ENCODE results near the gene RNF182. TPM values are rescaled to one million over a fixed set of nuclear protein-coding genes. Genes with fewer than 3 reads are reported as not detected.
A peak's percentile ranks its signal among the peaks of the same experiment; 100 is the strongest.

The RNF182 gene
- total and polyA plus RNA-seq, 10 of the 15 experiments (the other 5 are each of a cell fraction or from before 2014, with no cell fraction given) = not detected

DNA sequence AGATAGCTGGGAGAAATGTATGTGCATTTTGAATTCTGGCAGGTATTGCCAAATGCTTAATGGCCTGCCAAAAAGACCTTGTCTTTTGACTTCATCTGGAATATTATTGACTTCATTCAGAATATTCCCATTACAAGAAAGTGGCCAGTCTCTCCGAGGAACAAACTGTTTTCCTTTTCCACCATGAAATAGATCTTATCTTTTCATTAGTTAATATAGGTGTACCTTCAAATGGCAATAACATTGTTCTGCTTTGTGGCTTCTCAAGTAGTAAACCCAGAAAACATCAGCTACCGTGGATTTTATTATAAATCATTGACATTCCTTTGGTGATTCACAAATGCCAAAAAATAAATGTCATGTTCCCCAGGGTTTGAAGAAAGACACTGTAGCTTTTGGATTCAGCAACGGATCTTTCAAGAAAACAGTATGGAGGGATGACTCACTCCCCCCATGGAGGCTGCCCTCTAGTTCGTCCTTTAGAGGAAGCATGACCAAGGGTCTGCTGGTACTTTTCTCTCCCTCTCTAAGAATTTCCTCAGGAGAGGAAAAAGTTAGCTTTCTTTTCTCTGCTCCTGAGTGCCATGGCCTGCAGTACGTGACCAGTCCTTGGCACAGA is 1.1 kb upstream of the RNF182 start:
- TF ChIP-seq EZH2 (IDR thresholded peaks at IDR 0.05; ENCODE audit: borderline replicate concordance, control insufficient read depth, low read depth, low read length) (0 out of 2 replicates have a peak, but pooled peaks have one; percentile 5), EED (IDR thresholded peaks at IDR 0.05; ENCODE audit: low read depth) (no peak)
- SMC1A ChIA-PET (ENCODE audit: uncharacterized antibody, unreplicated experiment) = interaction anchor here (0.9 to 1.6 kb wide), 4 partner anchors 12 to 201 kb away, joined by 3 to 5 read pairs (median 3); no protein-coding TSS in a partner anchor
- CTCF ChIA-PET = interaction anchor here (0.6 to 1.6 kb wide), 6 partner anchors 12 to 1202 kb away, joined by 3 to 5 read pairs (median 4); no protein-coding TSS in a partner anchor
- H4K20me1 ChIP-seq (ENCODE audit: control insufficient read depth, insufficient read depth) = no peaks in the 10 kb centered on the region
- FAIRE-seq (no peak), DNase-seq (ENCODE audit: low read depth, low spot score) (no peak), ATAC-seq (no peak)
- no peak overlapping the region for H3K4me3 ChIP-seq
- RAD21 ChIA-PET (ENCODE audit: unreplicated experiment) = interaction anchor here (1.8 kb wide), 1 partner anchor 123 kb away, joined by 6 read pairs; no protein-coding TSS in a partner anchor
- no peak overlapping the region for H2AFZ ChIP-seq (ENCODE audit: control insufficient read depth, low read depth, low read length)
- 36% methylated on average over 5 of the region's 5 CpGs for WGBS (ENCODE audit: insufficient coverage, insufficient replicate concordance, low lambda C conversion rate, missing lambda C conversion rate)
- H3K27me3 ChIP-seq (replicated peaks in 1 of 2; ENCODE audit: control insufficient read depth in 2 of 2, insufficient read depth in 2 of 2, low read length in 1 of 2) = peaks cover 7 to 21% of the 10 kb centered on the region in 2 experiments
- no peak overlapping the region for H3K9ac ChIP-seq (ENCODE audit: control insufficient read depth, insufficient read depth, low read length)
- H3K9me3 ChIP-seq (replicated peaks; ENCODE audit: control insufficient read depth, insufficient read depth, low read length) = no peaks in the 10 kb centered on the region
- intact Hi-C loops (cut with micrococcal nuclease; ENCODE audit: unreplicated experiment) = no loop called here
- H3K27ac ChIP-seq (ENCODE audit: control insufficient read depth, insufficient read depth) = no peak overlapping the region
- in situ Hi-C loops (cut with MboI) = loop anchor here (25.0 kb wide), 1 partner anchor 1539 kb away; no protein-coding TSS in a partner anchor
- peaks cover 3% of the 10 kb centered on the region; the same call in 1 of the 2 replicates for H3K4me1 ChIP-seq (ENCODE audit: control insufficient read depth, insufficient read depth, low read length)
- H3K4me2 ChIP-seq (ENCODE audit: control insufficient read depth, insufficient read depth) = no peak overlapping the region
- no TSS peak for BruUV-seq (replicated peaks)
- no peaks in the 10 kb centered on the region for H3K79me2 ChIP-seq (ENCODE audit: control insufficient read depth, insufficient read depth, low read length)
- H3K36me3 ChIP-seq (ENCODE audit: control insufficient read depth in 2 of 2, insufficient read depth in 2 of 2, low read length in 1 of 2) = no peaks in the 10 kb centered on the region
- POLR2A ChIA-PET = no interaction called here

DNA sequence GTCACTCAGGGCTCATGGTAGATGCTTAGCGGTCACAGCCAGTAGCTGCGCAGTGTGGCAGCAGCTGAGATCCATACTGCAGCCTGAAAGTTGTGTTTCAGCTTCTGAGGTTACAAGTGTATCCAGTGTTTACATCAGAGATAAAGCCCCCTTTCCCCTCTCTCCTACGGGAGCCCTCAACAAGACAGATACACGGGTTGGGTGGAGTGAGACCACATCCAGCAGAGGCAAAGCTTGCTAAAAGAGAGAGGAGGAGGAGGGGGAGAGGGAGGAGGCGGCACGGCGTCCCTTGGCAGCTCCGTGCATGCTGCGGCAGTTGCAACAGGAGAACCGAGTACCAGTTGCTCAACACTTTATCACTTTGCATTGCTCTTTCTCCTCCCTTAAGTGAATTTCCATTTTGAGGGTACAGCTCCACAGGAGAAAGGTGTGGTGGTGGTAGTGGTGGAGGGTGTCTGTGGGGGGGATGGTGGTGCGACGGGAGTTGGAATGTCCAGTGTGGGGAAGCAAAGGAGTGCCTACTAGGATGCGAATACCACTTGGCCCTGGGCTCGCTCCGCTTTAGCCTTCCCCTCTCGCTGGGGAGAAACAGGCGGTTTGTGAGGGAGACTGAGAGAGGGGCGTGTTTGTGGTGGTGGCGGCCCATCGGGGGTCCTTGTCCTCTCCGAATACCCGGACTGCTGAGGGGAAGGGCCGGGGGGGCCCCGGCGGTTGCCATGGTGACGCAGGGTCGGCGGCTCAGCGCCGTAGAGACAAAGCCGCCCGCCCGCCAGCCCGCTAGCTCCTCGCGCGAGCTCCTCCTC is 405 bp upstream of the RNF182 start:
- Histone ChIP-seq H3K9ac (ENCODE audit: control insufficient read depth, insufficient read depth, low read length) (no peak overlapping the region), H3K4me2 (ENCODE audit: control insufficient read depth, insufficient read depth) (peak overlapping the region; percentile 38; the same call in 1 of the 2 replicates), H4K20me1 (ENCODE audit: control insufficient read depth, insufficient read depth) (no peaks in the 10 kb centered on the region), H3K36me3 (ENCODE audit: control insufficient read depth in 2 of 2, insufficient read depth in 2 of 2, low read length in 1 of 2) (no peaks in the 10 kb centered on the region), H3K27me3 (replicated peaks in 1 of 2; ENCODE audit: control insufficient read depth in 2 of 2, insufficient read depth in 2 of 2, low read length in 1 of 2) (peaks cover 7 to 21% of the 10 kb centered on the region in 2 experiments), H2AFZ (ENCODE audit: control insufficient read depth, low read depth, low read length) (no peak overlapping the region), H3K79me2 (ENCODE audit: control insufficient read depth, insufficient read depth, low read length) (no peaks in the 10 kb centered on the region), H3K4me3 (no peak overlapping the region), H3K27ac (ENCODE audit: control insufficient read depth, insufficient read depth) (no peak overlapping the region), H3K9me3 (replicated peaks; ENCODE audit: control insufficient read depth, insufficient read depth, low read length) (no peaks in the 10 kb centered on the region), H3K4me1 (ENCODE audit: control insufficient read depth, insufficient read depth, low read length) (peaks cover 3% of the 10 kb centered on the region; the same call in 1 of the 2 replicates)
- ChIA-PET CTCF (interaction anchor here (0.9 to 1.6 kb wide), 4 partner anchors 13 to 142 kb away, joined by 3 to 5 read pairs (median 4); no protein-coding TSS in a partner anchor), RAD21 (ENCODE audit: unreplicated experiment) (interaction anchor here (1.8 kb wide), 1 partner anchor 122 kb away, joined by 6 read pairs; no protein-coding TSS in a partner anchor), POLR2A (no interaction called here), SMC1A (ENCODE audit: uncharacterized antibody, unreplicated experiment) (interaction anchor here (0.9 to 1.6 kb wide), 3 partner anchors 13 to 200 kb away, joined by 3 read pairs; no protein-coding TSS in a partner anchor)
- peak; percentile 38; the same call in 2 of the 3 replicates for ATAC-seq
- no peak for FAIRE-seq
- no peak for DNase-seq (ENCODE audit: low read depth, low spot score)
- intact Hi-C loops (cut with micrococcal nuclease; ENCODE audit: unreplicated experiment) = no loop called here
- in situ Hi-C loops (cut with MboI) = loop anchor here (25.0 kb wide), 1 partner anchor 1538 kb away; no protein-coding TSS in a partner anchor
- 23% methylated on average over 22 of the region's 37 CpGs for WGBS (ENCODE audit: insufficient coverage, insufficient replicate concordance, low lambda C conversion rate, missing lambda C conversion rate)
- no TSS peak for BruUV-seq (replicated peaks)
- no peak for TF ChIP-seq IKZF2 (IDR thresholded peaks at IDR 0.05)
- no peak for TF ChIP-seq TCF12 (IDR thresholded peaks at IDR 0.05; ENCODE audit: low read depth, low read length)
- TF ChIP-seq SMARCA5 (IDR thresholded peaks at IDR 0.05) = no peak
- no peak for TF ChIP-seq MYB (IDR thresholded peaks at IDR 0.05; ENCODE audit: borderline replicate concordance, low read depth, low read length)
- TF ChIP-seq, protein P1, sequence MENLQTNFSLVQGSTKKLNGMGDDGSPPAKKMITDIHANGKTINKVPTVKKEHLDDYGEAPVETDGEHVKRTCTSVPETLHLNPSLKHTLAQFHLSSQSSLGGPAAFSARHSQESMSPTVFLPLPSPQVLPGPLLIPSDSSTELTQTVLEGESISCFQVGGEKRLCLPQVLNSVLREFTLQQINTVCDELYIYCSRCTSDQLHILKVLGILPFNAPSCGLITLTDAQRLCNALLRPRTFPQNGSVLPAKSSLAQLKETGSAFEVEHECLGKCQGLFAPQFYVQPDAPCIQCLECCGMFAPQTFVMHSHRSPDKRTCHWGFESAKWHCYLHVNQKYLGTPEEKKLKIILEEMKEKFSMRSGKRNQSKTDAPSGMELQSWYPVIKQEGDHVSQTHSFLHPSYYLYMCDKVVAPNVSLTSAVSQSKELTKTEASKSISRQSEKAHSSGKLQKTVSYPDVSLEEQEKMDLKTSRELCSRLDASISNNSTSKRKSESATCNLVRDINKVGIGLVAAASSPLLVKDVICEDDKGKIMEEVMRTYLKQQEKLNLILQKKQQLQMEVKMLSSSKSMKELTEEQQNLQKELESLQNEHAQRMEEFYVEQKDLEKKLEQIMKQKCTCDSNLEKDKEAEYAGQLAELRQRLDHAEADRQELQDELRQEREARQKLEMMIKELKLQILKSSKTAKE (IDR thresholded peaks at IDR 0.05; ENCODE audit: low read depth, poor library complexity, severe bottlenecking) = no peak
- TF ChIP-seq SMC3 (IDR thresholded peaks at IDR 0.05; ENCODE audit: borderline replicate concordance, low read length) = no peak
- no peak for TF ChIP-seq ASH2L (IDR thresholded peaks at IDR 0.05; ENCODE audit: borderline replicate concordance, low read depth)
- TF ChIP-seq CTCF (IDR thresholded peaks at IDR 0.05 in 2 of 3, conservative IDR thresholded peaks at IDR 0.05 in 1 of 3; ENCODE audit: control insufficient read depth in 2 of 3, extremely low read depth in 1 of 3, insufficient read depth in 1 of 3, low read depth in 3 of 3, low read length in 3 of 3) = no peak
